Measurements from ENCODE around the gene PRIMA1. TPM values are rescaled to one million over a fixed set of nuclear protein-coding genes. Genes with fewer than 3 reads are reported as not detected.

The PRIMA1 gene
- polyA plus RNA-seq, 1 of the 3 experiments (the other 2 are of a cell fraction), result 0.18 TPM

DNA sequence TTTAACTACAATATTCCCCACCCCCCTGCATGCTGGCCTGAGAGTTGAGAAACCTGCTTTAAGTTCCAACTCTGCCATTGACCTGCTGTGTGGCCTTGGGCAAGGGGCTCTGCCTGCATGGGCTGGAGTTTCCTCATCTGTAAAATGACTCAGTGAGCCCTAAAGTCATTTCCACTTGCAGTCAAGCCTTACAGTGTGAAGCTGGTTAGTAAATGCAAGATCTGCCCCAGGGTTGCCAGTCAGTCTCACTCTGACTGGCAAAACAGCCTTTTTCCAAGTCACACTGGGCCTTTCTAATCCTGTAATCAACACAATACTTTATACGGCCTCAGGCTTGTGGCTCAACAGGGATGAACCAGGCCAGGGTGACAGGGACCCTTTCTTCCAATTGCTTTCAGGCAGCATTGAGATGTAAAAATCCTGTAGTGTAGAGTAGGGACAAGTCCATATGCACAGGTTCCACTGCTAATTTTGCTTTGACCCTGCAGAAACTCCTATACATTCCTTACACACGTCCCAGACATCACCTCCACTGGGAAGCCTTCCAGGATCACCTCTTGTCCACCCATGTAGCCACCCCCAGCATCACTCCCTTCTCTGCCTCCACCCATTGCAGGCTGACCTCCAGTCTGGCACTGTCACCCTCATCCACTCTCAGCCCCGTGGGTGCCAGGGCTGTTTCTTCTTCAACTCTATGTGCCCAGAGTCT lies 42.6 kb upstream of the PRIMA1 start:
- Histone ChIP-seq H3K27ac (ENCODE audit: low read depth in 2 of 2, low read length in 1 of 2) (no peak overlapping the region), H3K9ac (no peak overlapping the region)
- POLR2A ChIA-PET, result no interaction called here

DNA sequence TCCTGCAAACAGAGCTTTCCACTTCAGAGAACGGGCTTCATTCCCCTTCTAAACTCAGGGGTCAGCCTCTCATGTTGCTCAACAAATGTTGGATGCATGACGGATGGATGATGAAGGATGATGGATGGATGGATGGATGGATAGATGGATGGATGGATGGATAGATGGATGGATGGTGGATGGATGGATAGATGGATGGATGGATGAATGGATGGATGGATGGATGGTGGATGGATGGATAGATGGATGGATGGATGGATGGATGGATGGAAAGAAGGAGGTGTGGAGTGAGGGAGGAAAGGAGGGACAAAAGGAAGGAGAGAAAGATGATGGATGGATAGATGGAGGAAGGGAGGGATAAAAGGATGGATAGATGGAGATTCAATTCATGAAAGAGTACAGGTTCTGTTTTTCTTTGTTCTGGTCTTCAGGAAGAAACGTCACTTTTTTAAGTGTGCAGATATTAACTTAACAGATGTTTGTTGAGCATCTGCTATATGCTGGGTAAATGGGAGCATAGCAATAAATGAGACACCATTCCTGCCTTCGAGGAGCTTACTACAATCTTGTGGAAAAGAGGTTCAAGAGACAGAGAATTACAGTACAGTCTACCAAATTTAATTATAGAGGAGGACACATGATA lies 41.7 kb upstream of the PRIMA1 start:
- 14% methylated on average over 4 of the region's 4 CpGs for WGBS (ENCODE audit: low lambda C conversion rate)
- CTCF ChIA-PET, result interaction anchor here (0.9 to 1.0 kb wide), 2 partner anchors 63 to 175 kb away, joined by 3 to 5 read pairs; no protein-coding TSS in a partner anchor

More for the DNA sequence above, 42.6 kb upstream of the PRIMA1 start:
- Histone ChIP-seq H3K79me2 (ENCODE audit: insufficient read depth) (no peaks in the 10 kb centered on the region), H3F3A (replicated peaks; ENCODE audit: insufficient read depth) (no peaks in the 10 kb centered on the region), H3K27me3 (ENCODE audit: insufficient read depth) (no peaks in the 10 kb centered on the region), H3K4me1 (ENCODE audit: control insufficient read depth in 1 of 2, insufficient read depth in 2 of 2, low read depth in 1 of 2, low read length in 1 of 2) (peaks cover 0 to 35% of the 10 kb centered on the region in 2 experiments; a peak in 2 of 4 replicates), H3K9me2 (no peaks in the 10 kb centered on the region), H3K36me3 (replicated peaks in 1 of 2; ENCODE audit: control insufficient read depth in 1 of 2, insufficient read depth in 2 of 2, low read length in 1 of 2) (no peaks in the 10 kb centered on the region), H3K9me3 (no peaks in the 10 kb centered on the region), H2AFZ (ENCODE audit: low read depth) (no peak overlapping the region), H4K20me1 (ENCODE audit: insufficient read depth) (no peaks in the 10 kb centered on the region), H3K4me2 (no peak overlapping the region), H3K4me3 (ENCODE audit: low read depth in 2 of 2, low read length in 1 of 2) (no peak overlapping the region)
- CTCF ChIA-PET, result interaction anchor here (0.9 to 2.8 kb wide), 2 partner anchors 175 to 176 kb away, joined by 3 to 8 read pairs; no protein-coding TSS in a partner anchor
- no peak for DNase-seq
- no peak for TF ChIP-seq SIN3A (IDR thresholded peaks at IDR 0.05; ENCODE audit: borderline replicate concordance, low read depth, low read length)
- TF ChIP-seq, protein P1, sequence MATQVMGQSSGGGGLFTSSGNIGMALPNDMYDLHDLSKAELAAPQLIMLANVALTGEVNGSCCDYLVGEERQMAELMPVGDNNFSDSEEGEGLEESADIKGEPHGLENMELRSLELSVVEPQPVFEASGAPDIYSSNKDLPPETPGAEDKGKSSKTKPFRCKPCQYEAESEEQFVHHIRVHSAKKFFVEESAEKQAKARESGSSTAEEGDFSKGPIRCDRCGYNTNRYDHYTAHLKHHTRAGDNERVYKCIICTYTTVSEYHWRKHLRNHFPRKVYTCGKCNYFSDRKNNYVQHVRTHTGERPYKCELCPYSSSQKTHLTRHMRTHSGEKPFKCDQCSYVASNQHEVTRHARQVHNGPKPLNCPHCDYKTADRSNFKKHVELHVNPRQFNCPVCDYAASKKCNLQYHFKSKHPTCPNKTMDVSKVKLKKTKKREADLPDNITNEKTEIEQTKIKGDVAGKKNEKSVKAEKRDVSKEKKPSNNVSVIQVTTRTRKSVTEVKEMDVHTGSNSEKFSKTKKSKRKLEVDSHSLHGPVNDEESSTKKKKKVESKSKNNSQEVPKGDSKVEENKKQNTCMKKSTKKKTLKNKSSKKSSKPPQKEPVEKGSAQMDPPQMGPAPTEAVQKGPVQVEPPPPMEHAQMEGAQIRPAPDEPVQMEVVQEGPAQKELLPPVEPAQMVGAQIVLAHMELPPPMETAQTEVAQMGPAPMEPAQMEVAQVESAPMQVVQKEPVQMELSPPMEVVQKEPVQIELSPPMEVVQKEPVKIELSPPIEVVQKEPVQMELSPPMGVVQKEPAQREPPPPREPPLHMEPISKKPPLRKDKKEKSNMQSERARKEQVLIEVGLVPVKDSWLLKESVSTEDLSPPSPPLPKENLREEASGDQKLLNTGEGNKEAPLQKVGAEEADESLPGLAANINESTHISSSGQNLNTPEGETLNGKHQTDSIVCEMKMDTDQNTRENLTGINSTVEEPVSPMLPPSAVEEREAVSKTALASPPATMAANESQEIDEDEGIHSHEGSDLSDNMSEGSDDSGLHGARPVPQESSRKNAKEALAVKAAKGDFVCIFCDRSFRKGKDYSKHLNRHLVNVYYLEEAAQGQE (IDR thresholded peaks at IDR 0.05; ENCODE audit: low read depth, low read length), result no peak
- TF ChIP-seq NFIC (IDR thresholded peaks at IDR 0.05; ENCODE audit: borderline replicate concordance), result no peak
- WGBS (ENCODE audit: low lambda C conversion rate), result 33% methylated on average over 3 of the region's 3 CpGs

More for the DNA sequence above, 41.7 kb upstream of the PRIMA1 start:
- no peak overlapping the region for H2AFZ ChIP-seq (ENCODE audit: low read depth)
- POLR2A ChIA-PET, result no interaction called here
- no peaks in the 10 kb centered on the region for H4K20me1 ChIP-seq (ENCODE audit: insufficient read depth)
- H3F3A ChIP-seq (replicated peaks; ENCODE audit: insufficient read depth), result no peaks in the 10 kb centered on the region
- no peak overlapping the region for H3K9ac ChIP-seq
- no peak overlapping the region for H3K27ac ChIP-seq (ENCODE audit: low read depth in 2 of 2, low read length in 1 of 2)
- H3K36me3 ChIP-seq (replicated peaks in 1 of 2; ENCODE audit: control insufficient read depth in 1 of 2, insufficient read depth in 2 of 2, low read length in 1 of 2), result no peaks in the 10 kb centered on the region
- no peak overlapping the region for H3K4me3 ChIP-seq (ENCODE audit: low read depth in 2 of 2, low read length in 1 of 2)
- no peaks in the 10 kb centered on the region for H3K27me3 ChIP-seq (ENCODE audit: insufficient read depth)
- no peaks in the 10 kb centered on the region for H3K79me2 ChIP-seq (ENCODE audit: insufficient read depth)
- no peak for TF ChIP-seq YY1 (IDR thresholded peaks at IDR 0.05; ENCODE audit: low read depth)
- TF ChIP-seq, protein P2, sequence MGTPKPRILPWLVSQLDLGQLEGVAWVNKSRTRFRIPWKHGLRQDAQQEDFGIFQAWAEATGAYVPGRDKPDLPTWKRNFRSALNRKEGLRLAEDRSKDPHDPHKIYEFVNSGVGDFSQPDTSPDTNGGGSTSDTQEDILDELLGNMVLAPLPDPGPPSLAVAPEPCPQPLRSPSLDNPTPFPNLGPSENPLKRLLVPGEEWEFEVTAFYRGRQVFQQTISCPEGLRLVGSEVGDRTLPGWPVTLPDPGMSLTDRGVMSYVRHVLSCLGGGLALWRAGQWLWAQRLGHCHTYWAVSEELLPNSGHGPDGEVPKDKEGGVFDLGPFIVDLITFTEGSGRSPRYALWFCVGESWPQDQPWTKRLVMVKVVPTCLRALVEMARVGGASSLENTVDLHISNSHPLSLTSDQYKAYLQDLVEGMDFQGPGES (IDR thresholded peaks at IDR 0.05; ENCODE audit: low read depth, low read length), result no peak
- no peaks in the 10 kb centered on the region for H3K9me3 ChIP-seq
- peaks cover 0 to 35% of the 10 kb centered on the region in 2 experiments; a peak in 2 of 4 replicates for H3K4me1 ChIP-seq (ENCODE audit: control insufficient read depth in 1 of 2, insufficient read depth in 2 of 2, low read depth in 1 of 2, low read length in 1 of 2)
- no peak for DNase-seq
- H3K4me2 ChIP-seq, result no peak overlapping the region
- no peaks in the 10 kb centered on the region for H3K9me2 ChIP-seq

Data from SK-N-SH (cell line).